ENCODE measurements around the gene PKP4.
"Not testable (repeated sequence)": the region's sequence is repeated elsewhere in the genome, so short reads cannot be mapped to it uniquely, and the experiment has no call there.

The PKP4 gene

GRCh38 chr2:158473300-158473699 lies 16.5 kb downstream of the PKP4 start:
- DNase-seq (ENCODE audit: low read depth in 2 of 2): not testable (repeated sequence)

GRCh38 chr2:158473719-158474392 lies 17.1 kb downstream of the PKP4 start:
- DNase-seq (ENCODE audit: low read depth in 2 of 2): no peak

GRCh38 chr2:158474526-158475011 lies 17.8 kb downstream of the PKP4 start:
- not testable (repeated sequence) for DNase-seq (ENCODE audit: low read depth in 2 of 2)

GRCh38 chr2:158477202-158477601 lies 20.4 kb downstream of the PKP4 start:
- DNase-seq (ENCODE audit: low read depth in 2 of 2): no peak

- DNase-seq (ENCODE audit: low read depth in 2 of 2): no peak
Measured at GRCh38 chr2:158478237-158478636, 21.5 kb downstream of the PKP4 start.

GRCh38 chr2:158478816-158479215 lies 22.1 kb downstream of the PKP4 start:
- no peak for DNase-seq (ENCODE audit: low read depth in 2 of 2)

GRCh38 chr2:158481116-158481515 lies 24.4 kb downstream of the PKP4 start:
- DNase-seq (ENCODE audit: low read depth in 2 of 2): no peak

GRCh38 chr2:158482594-158482993 lies 25.8 kb downstream of the PKP4 start:
- no peak for DNase-seq (ENCODE audit: low read depth in 2 of 2)

- DNase-seq (ENCODE audit: low read depth in 2 of 2): no peak
Measured at GRCh38 chr2:158484892-158485556, 28.3 kb downstream of the PKP4 start.

- DNase-seq (ENCODE audit: low read depth in 2 of 2): no peak
Measured at GRCh38 chr2:158486150-158486969, 29.6 kb downstream of the PKP4 start.

- no peak for DNase-seq (ENCODE audit: low read depth in 2 of 2)
Measured at GRCh38 chr2:158486970-158487325, 30.2 kb downstream of the PKP4 start.

GRCh38 chr2:158487419-158487818 lies 30.7 kb downstream of the PKP4 start:
- DNase-seq (ENCODE audit: low read depth in 2 of 2): no peak

- no peak for DNase-seq (ENCODE audit: low read depth in 2 of 2)
Measured at GRCh38 chr2:158488442-158489216, 31.9 kb downstream of the PKP4 start.

- no peak for DNase-seq (ENCODE audit: low read depth in 2 of 2)
Measured at GRCh38 chr2:158489366-158490112, 32.8 kb downstream of the PKP4 start.

GRCh38 chr2:158491072-158491471 lies 34.3 kb downstream of the PKP4 start:
- DNase-seq (ENCODE audit: low read depth in 2 of 2): no peak

- no peak for DNase-seq (ENCODE audit: low read depth in 2 of 2)
Measured at GRCh38 chr2:158493458-158493857, 36.7 kb downstream of the PKP4 start.

- no peak for DNase-seq (ENCODE audit: low read depth in 2 of 2)
Measured at GRCh38 chr2:158495175-158495574, 38.4 kb downstream of the PKP4 start.

GRCh38 chr2:158496986-158497385 lies 40.2 kb downstream of the PKP4 start:
- DNase-seq (ENCODE audit: low read depth in 2 of 2): no peak

- DNase-seq (ENCODE audit: low read depth in 2 of 2): no peak
Measured at GRCh38 chr2:158497486-158497885, 40.7 kb downstream of the PKP4 start.

GRCh38 chr2:158498043-158498748 lies 41.4 kb downstream of the PKP4 start:
- DNase-seq (ENCODE audit: low read depth in 2 of 2): no peak
